GM12878 (cell line): Measurements from ENCODE around the gene TOB1.

Experiments used
- CREB1 ChIP-seq: IDR thresholded peaks from 2 replicates; pipeline ENCODE4 v1.6.1; 2012; ENCODE audit warnings: low read depth, mild to moderate bottlenecking, inconsistent platforms
- GABPA ChIP-seq: IDR thresholded peaks from 2 replicates; pipeline ENCODE4 v1.6.1; 2014; ENCODE audit warnings: antibody characterized with exemption, low read depth, mild to moderate bottlenecking, inconsistent platforms
- MYC ChIP-seq: IDR thresholded peaks from 2 replicates; pipeline ENCODE4 v1.6.1; 2011; ENCODE audit warnings: mild to moderate bottlenecking, low read length, moderate library complexity, inconsistent platforms; ENCODE audit not compliant: insufficient read depth, insufficient replicate concordance, insufficient read length, severe bottlenecking
- NFIC ChIP-seq: IDR thresholded peaks from 2 replicates; pipeline ENCODE4 v1.6.1; 2012; ENCODE audit warnings: low read depth, mild to moderate bottlenecking, inconsistent platforms, low read length, moderate library complexity
- POLR2A ChIP-seq: IDR thresholded peaks from 2 replicates; pipeline ENCODE4 v1.6.1; 2011; ENCODE audit warnings: low read depth, mild to moderate bottlenecking, low read length
- POLR2AphosphoS5 ChIP-seq: IDR thresholded peaks from 2 replicates; pipeline ENCODE4 v1.6.1; 2011; ENCODE audit warnings: mild to moderate bottlenecking, low read length, inconsistent platforms
- RAD21 ChIP-seq: IDR thresholded peaks from 2 replicates; pipeline ENCODE4 v1.6.1; 2011; ENCODE audit warnings: mild to moderate bottlenecking, low read depth, low read length, moderate library complexity; ENCODE audit not compliant: insufficient read depth
- TF ChIP-seq, protein P1 (sequence below), 3 experiments: IDR thresholded peaks in 2 of 3; conservative IDR thresholded peaks in 1 of 3; 2 replicates each; pipeline ENCODE4 v1.5.1; 2011; ENCODE audit warnings: low read depth in 3 of 3, low read length in 3 of 3, mild to moderate bottlenecking in 3 of 3, control low read depth in 2 of 3, moderate library complexity in 2 of 3, inconsistent platforms in 1 of 3, mixed read lengths in 1 of 3; ENCODE audit not compliant: control insufficient read depth in 2 of 3, insufficient read depth in 1 of 3; ENCODE audit errors: extremely low read depth in 1 of 3
- TF ChIP-seq, protein P2 (sequence below): IDR thresholded peaks from 2 replicates; pipeline ENCODE4 v1.6.1; 2012; ENCODE audit warnings: low read depth, low read length, improper control_type of control experiment
- TF ChIP-seq, protein P3 (sequence below): IDR thresholded peaks from 2 replicates; pipeline ENCODE4 v1.6.1; 2012; ENCODE audit warnings: low read depth, low read length, improper control_type of control experiment
- TF ChIP-seq, protein P4 (sequence below): fragments of 450-650 bp; IDR thresholded peaks from 2 replicates; pipeline ENCODE4 v1.6.1; 2017; ENCODE audit warnings: mild to moderate bottlenecking
- TF ChIP-seq, protein P5 (sequence below): IDR thresholded peaks from 2 replicates; pipeline ENCODE4 v1.6.1; 2011; ENCODE audit warnings: low read depth, mild to moderate bottlenecking, low read length, moderate library complexity, borderline replicate concordance; ENCODE audit errors: extremely low read depth

DNA sequence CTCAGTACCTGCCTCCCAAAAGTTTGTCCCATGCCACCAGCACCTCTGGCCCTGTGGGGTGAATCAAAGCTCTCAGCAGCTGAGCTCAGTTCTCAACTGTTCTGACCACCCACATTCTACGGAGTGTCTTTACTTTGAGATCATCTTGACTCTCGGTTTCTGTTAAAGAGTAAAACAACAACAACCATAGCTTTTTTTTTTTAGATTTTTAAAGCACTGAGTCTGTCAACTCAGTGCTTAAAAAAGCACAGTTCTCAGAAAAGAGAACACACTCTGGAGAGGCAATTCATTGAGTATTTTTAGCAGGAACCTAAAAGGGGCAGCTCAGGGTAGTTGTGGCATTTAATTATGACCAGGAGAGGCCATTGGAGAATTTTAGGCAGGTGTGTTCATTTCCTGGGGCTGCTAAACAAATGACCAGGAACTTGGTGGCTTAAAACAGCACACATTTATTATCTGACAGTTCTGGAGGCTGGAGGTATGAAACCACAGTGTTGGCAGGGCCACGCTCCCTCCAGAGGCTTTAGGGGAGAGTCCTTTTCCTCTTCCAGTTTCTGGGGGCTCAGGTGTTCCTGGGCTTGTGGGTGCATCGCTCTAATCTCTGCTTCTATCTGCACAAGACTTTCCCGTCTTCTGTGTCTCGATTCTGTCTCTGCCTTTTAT, 37.5 kb downstream of the TOB1 start:
- TF ChIP-seq POLR2AphosphoS5, result no peak
- TF ChIP-seq, protein P1, sequence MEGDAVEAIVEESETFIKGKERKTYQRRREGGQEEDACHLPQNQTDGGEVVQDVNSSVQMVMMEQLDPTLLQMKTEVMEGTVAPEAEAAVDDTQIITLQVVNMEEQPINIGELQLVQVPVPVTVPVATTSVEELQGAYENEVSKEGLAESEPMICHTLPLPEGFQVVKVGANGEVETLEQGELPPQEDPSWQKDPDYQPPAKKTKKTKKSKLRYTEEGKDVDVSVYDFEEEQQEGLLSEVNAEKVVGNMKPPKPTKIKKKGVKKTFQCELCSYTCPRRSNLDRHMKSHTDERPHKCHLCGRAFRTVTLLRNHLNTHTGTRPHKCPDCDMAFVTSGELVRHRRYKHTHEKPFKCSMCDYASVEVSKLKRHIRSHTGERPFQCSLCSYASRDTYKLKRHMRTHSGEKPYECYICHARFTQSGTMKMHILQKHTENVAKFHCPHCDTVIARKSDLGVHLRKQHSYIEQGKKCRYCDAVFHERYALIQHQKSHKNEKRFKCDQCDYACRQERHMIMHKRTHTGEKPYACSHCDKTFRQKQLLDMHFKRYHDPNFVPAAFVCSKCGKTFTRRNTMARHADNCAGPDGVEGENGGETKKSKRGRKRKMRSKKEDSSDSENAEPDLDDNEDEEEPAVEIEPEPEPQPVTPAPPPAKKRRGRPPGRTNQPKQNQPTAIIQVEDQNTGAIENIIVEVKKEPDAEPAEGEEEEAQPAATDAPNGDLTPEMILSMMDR (IDR thresholded peaks at IDR 0.05 in 2 of 3, conservative IDR thresholded peaks at IDR 0.05 in 1 of 3; ENCODE audit: control insufficient read depth in 2 of 3, extremely low read depth in 1 of 3, insufficient read depth in 1 of 3, low read depth in 3 of 3, low read length in 3 of 3), result no peak
- TF ChIP-seq POLR2A, result peak; percentile 42; the same call in 1 of the 2 replicates
- TF ChIP-seq, protein P2, sequence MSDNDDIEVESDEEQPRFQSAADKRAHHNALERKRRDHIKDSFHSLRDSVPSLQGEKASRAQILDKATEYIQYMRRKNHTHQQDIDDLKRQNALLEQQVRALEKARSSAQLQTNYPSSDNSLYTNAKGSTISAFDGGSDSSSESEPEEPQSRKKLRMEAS, result no peak
- TF ChIP-seq, protein P3, sequence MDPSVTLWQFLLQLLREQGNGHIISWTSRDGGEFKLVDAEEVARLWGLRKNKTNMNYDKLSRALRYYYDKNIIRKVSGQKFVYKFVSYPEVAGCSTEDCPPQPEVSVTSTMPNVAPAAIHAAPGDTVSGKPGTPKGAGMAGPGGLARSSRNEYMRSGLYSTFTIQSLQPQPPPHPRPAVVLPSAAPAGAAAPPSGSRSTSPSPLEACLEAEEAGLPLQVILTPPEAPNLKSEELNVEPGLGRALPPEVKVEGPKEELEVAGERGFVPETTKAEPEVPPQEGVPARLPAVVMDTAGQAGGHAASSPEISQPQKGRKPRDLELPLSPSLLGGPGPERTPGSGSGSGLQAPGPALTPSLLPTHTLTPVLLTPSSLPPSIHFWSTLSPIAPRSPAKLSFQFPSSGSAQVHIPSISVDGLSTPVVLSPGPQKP, result no peak
- TF ChIP-seq MYC, result no peak
- TF ChIP-seq, protein P4, sequence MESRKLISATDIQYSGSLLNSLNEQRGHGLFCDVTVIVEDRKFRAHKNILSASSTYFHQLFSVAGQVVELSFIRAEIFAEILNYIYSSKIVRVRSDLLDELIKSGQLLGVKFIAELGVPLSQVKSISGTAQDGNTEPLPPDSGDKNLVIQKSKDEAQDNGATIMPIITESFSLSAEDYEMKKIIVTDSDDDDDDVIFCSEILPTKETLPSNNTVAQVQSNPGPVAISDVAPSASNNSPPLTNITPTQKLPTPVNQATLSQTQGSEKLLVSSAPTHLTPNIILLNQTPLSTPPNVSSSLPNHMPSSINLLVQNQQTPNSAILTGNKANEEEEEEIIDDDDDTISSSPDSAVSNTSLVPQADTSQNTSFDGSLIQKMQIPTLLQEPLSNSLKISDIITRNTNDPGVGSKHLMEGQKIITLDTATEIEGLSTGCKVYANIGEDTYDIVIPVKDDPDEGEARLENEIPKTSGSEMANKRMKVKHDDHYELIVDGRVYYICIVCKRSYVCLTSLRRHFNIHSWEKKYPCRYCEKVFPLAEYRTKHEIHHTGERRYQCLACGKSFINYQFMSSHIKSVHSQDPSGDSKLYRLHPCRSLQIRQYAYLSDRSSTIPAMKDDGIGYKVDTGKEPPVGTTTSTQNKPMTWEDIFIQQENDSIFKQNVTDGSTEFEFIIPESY, result no peak
- TF ChIP-seq GABPA, result no peak
- TF ChIP-seq CREB1, result no peak
- TF ChIP-seq, protein P5, sequence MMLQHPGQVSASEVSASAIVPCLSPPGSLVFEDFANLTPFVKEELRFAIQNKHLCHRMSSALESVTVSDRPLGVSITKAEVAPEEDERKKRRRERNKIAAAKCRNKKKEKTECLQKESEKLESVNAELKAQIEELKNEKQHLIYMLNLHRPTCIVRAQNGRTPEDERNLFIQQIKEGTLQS, result no peak
- no peak for TF ChIP-seq RAD21
- TF ChIP-seq NFIC, result peak; percentile 27; the same call in 1 of the 2 replicates
